ENCODE results near the gene OTOP2. TPM values are rescaled to one million over a fixed set of nuclear protein-coding genes. Genes with fewer than 3 reads are reported as not detected.
A peak's percentile ranks its signal among the peaks of the same experiment; 100 is the strongest.

OTOP2 gene
- total RNA-seq, 1 experiment from 2014 or later: not detected

- ATAC-seq (no peak), DNase-seq (ENCODE audit: low spot score) (no peak)
- CTCF ChIA-PET: interaction anchor here (6.5 kb wide), 1 partner anchor 34 kb away, joined by 206 read pairs; the partner anchor contains the start of genes OTOP2 and USH1G
- Mint-ChIP-seq H3K36me3 (no peaks in the 10 kb centered on the region), H3K27ac (no peak overlapping the region), H3K4me3 (no peak overlapping the region), H3K9me3 (no peaks in the 10 kb centered on the region), H3K27me3 (ENCODE audit: low read depth) (peaks cover 22% of the 10 kb centered on the region), H3K4me1 (peaks cover 7% of the 10 kb centered on the region)
- POLR2A ChIA-PET: no interaction called here
- TF ChIP-seq HMGXB4 (CRISPR knock-in tag; IDR thresholded peaks at IDR 0.05): no peak
- no peak for TF ChIP-seq ZBTB43 (CRISPR knock-in tag; IDR thresholded peaks at IDR 0.05)
- no peak for TF ChIP-seq IRF2 (CRISPR knock-in tag; IDR thresholded peaks at IDR 0.05; ENCODE audit: borderline replicate concordance, low read depth)
- no peak for TF ChIP-seq GTF2I (CRISPR knock-in tag; conservative IDR thresholded peaks at IDR 0.05)
- TF ChIP-seq PRRX2 (CRISPR knock-in tag; IDR thresholded peaks at IDR 0.05): no peak
- TF ChIP-seq ZMAT4 (CRISPR knock-in tag; IDR thresholded peaks at IDR 0.05): no peak
- TF ChIP-seq ERG (CRISPR knock-in tag; IDR thresholded peaks at IDR 0.05): no peak
- TF ChIP-seq ATF6 (CRISPR knock-in tag; IDR thresholded peaks at IDR 0.05): no peak
- TF ChIP-seq SP1 (CRISPR knock-in tag; conservative IDR thresholded peaks at IDR 0.05): no peak
- no peak for TF ChIP-seq ZNF263 (CRISPR knock-in tag; IDR thresholded peaks at IDR 0.05; ENCODE audit: low read depth)
- no peak for TF ChIP-seq OVOL2 (CRISPR knock-in tag; IDR thresholded peaks at IDR 0.05; ENCODE audit: borderline replicate concordance)
- no peak for TF ChIP-seq FOXK1 (CRISPR knock-in tag; IDR thresholded peaks at IDR 0.05)
- TF ChIP-seq ATF3 (CRISPR knock-in tag; conservative IDR thresholded peaks at IDR 0.05): no peak
- TF ChIP-seq ZNF416 (CRISPR knock-in tag; IDR thresholded peaks at IDR 0.05): no peak
- no peak for TF ChIP-seq NFE2L1 (CRISPR knock-in tag; IDR thresholded peaks at IDR 0.05)
- TF ChIP-seq ZNF219 (CRISPR knock-in tag; IDR thresholded peaks at IDR 0.05; ENCODE audit: borderline replicate concordance): no peak
- no peak for TF ChIP-seq FOXP1 (CRISPR knock-in tag; IDR thresholded peaks at IDR 0.05; ENCODE audit: borderline replicate concordance)
Measured at GRCh38 chr17:74956093-74956492, 32.0 kb downstream of the OTOP2 start.

- CTCF ChIA-PET: interaction anchor here (0.5 to 6.5 kb wide), 62 partner anchors 10 to 790 kb away, joined by 3 to 206 read pairs (median 5); partner anchors contain the start of genes CDR2L, FADS6, FDXR and HID1
- peak; percentile 68 for ATAC-seq
Measured at GRCh38 chr17:74957935-74958740, 34.1 kb downstream of the OTOP2 start.

More at GRCh38 chr17:74957935-74958740, 34.1 kb downstream of the OTOP2 start:
- Mint-ChIP-seq H3K4me3 (no peak overlapping the region), H3K9me3 (no peaks in the 10 kb centered on the region), H3K36me3 (no peaks in the 10 kb centered on the region), H3K4me1 (peaks cover 5% of the 10 kb centered on the region), H3K27ac (no peak overlapping the region), H3K27me3 (ENCODE audit: low read depth) (peaks cover 16% of the 10 kb centered on the region)
- POLR2A ChIA-PET: interaction anchor here (0.9 kb wide), 1 partner anchor 85 kb away, joined by 3 read pairs; the partner anchor contains the start of gene FDXR
- TF ChIP-seq CTCF (IDR thresholded peaks at IDR 0.05) (peak; percentile 96), ESRRA (CRISPR knock-in tag; IDR thresholded peaks at IDR 0.05; ENCODE audit: borderline replicate concordance) (no peak), HMGXB4 (CRISPR knock-in tag; IDR thresholded peaks at IDR 0.05) (0 out of 2 replicates have a peak, but pooled peaks have one; percentile 48), USF2 (CRISPR knock-in tag; IDR thresholded peaks at IDR 0.05) (no peak)
- DNase-seq (ENCODE audit: low spot score): peak; percentile 96
